Prostate gland (tissue), 2 donors: Measurements from ENCODE around the gene OR3A3. TPM values are rescaled to one million over a fixed set of nuclear protein-coding genes. Genes with fewer than 3 reads are reported as not detected.
"Not testable (repeated sequence)": the region's sequence is repeated elsewhere in the genome, so short reads cannot be mapped to it uniquely, and the experiment has no call there.

Experiments
- DNase-seq: peaks from one replicate; pipeline ENCODE4 v3.0.0-alpha.2; 2019; ENCODE audit warnings: low spot score
- H3K27ac ChIP-seq, 2 donors: fragments of 200-600 bp; sonication (generic); 2 replicates each; pipeline ENCODE4 v1.5.1; 2017 to 2019
- H3K27me3 ChIP-seq: fragments of 200-600 bp; sonication (generic); replicated peaks from 2 replicates; pipeline ENCODE4 v1.5.1; 2019; ENCODE audit not compliant: insufficient read depth
- H3K36me3 ChIP-seq, 2 donors: fragments of 200-600 bp; sonication (generic); 1 replicate in 1 of 2; 2 replicates in 1 of 2; pipeline versions ENCODE4 v1.5.1 to v1.8.1; 2017 to 2019
- H3K4me1 ChIP-seq: fragments of 200-600 bp; sonication (generic); replicated peaks from 2 replicates; pipeline ENCODE4 v1.5.1; 2019
- H3K4me3 ChIP-seq, 2 donors: fragments of 200-600 bp; sonication (generic); 2 replicates each; pipeline ENCODE4 v1.5.1; 2017 to 2019
- H3K9me3 ChIP-seq: fragments of 200-600 bp; sonication (generic); 2 replicates; pipeline ENCODE4 v1.5.1; 2017
- CTCF ChIP-seq, 4 experiments: fragments of 200-600 bp in 2 of 4; fragments of 450-650 bp in 2 of 4; sonication (generic) in 2 of 4; IDR thresholded peaks; 1 replicate in 3 of 4; 2 replicates in 1 of 4; pipeline ENCODE4 v1.5.1; 2016 to 2019; ENCODE audit warnings: antibody characterized with exemption in 4 of 4, mild to moderate bottlenecking in 2 of 4, moderate library complexity in 2 of 4
- POLR2A ChIP-seq: fragments of 450-650 bp; IDR thresholded peaks from one replicate; pipeline ENCODE4 v1.6.1; 2016; ENCODE audit warnings: antibody characterized with exemption, mild to moderate bottlenecking
- POLR2AphosphoS5 ChIP-seq: sonication (generic); formaldehyde crosslinking; IDR thresholded peaks from one replicate; pipeline ENCODE4 v1.6.1; 2017; ENCODE audit warnings: antibody characterized with exemption
- WGBS: methylation state at CpG from one replicate; pipeline ENCODE4 v1.1.5; 2018; 5-methylcytosine and 5-hydroxymethylcytosine counted together
- intact Hi-C: fragments of 100-400 bp; cut with DNase I; formaldehyde crosslinking; loops from one replicate; pipeline ENCODE4 v1.14.2; 2022
- total RNA-seq, 2 donors: library from RNA; depleted of rRNA; stranded (reverse); fragments of >200 nt; gene quantifications; one replicate each; pipeline ENCODE4 v1.1.0, GENCODE V29; 2016

The OR3A3 gene
- total RNA-seq, 2 donors from 2014 or later = not detected

- 62% methylated on average over 2 of the region's 2 CpGs for WGBS
- intact Hi-C loops = no loop called here
- DNase-seq = no peak
- no peak for TF ChIP-seq POLR2A
- TF ChIP-seq CTCF (IDR thresholded peaks at IDR 0.05) = no peak
- TF ChIP-seq POLR2AphosphoS5 = no peak
- no peaks in the 10 kb centered on the region for H3K9me3 ChIP-seq
- no peaks in the 10 kb centered on the region for H3K4me1 ChIP-seq
- H3K4me3 ChIP-seq = no peak overlapping the region
- H3K27ac ChIP-seq = no peak overlapping the region
- H3K36me3 ChIP-seq = no peaks in the 10 kb centered on the region
- no peaks in the 10 kb centered on the region for H3K27me3 ChIP-seq
Observed at GRCh38 chr17:3440451-3440850, 29.3 kb downstream of the OR3A3 start.

- intact Hi-C loops = no loop called here
- no peaks in the 10 kb centered on the region for H3K36me3 ChIP-seq
- 53% methylated on average over 2 of the region's 2 CpGs for WGBS
- TF ChIP-seq CTCF (IDR thresholded peaks at IDR 0.05) (no peak), POLR2AphosphoS5 (no peak), POLR2A (no peak)
- no peak overlapping the region for H3K27ac ChIP-seq
- no peaks in the 10 kb centered on the region for H3K4me1 ChIP-seq
- DNase-seq = no peak
- H3K27me3 ChIP-seq = no peaks in the 10 kb centered on the region
- H3K4me3 ChIP-seq = no peak overlapping the region
- H3K9me3 ChIP-seq = no peaks in the 10 kb centered on the region
Observed at GRCh38 chr17:3447625-3448024, 36.5 kb downstream of the OR3A3 start.

- TF ChIP-seq CTCF (IDR thresholded peaks at IDR 0.05) = no peak
- TF ChIP-seq POLR2A = no peak
- WGBS = 40% methylated on average over 2 of the region's 2 CpGs
- Histone ChIP-seq H3K27ac (no peak overlapping the region), H3K36me3 (no peaks in the 10 kb centered on the region), H3K4me1 (no peaks in the 10 kb centered on the region), H3K4me3 (no peak overlapping the region), H3K9me3 (no peaks in the 10 kb centered on the region), H3K27me3 (no peaks in the 10 kb centered on the region)
- intact Hi-C loops = no loop called here
- no peak for DNase-seq
Observed at GRCh38 chr17:3448059-3448665, 37.0 kb downstream of the OR3A3 start.

GRCh38 chr17:3466355-3466754, 55.2 kb downstream of the OR3A3 start:
- WGBS = 77% methylated on average over 1 of the region's 1 CpG
- H3K27ac ChIP-seq, H3K9me3 ChIP-seq, H3K4me3 ChIP-seq, intact Hi-C loops, H3K27me3 ChIP-seq, H3K36me3 ChIP-seq, DNase-seq, H3K4me1 ChIP-seq: not testable (repeated sequence)

GRCh38 chr17:3469529-3469928, 58.4 kb downstream of the OR3A3 start:
- Histone ChIP-seq H3K36me3 (no peaks in the 10 kb centered on the region), H3K27me3 (no peaks in the 10 kb centered on the region), H3K27ac (no peak overlapping the region), H3K4me1 (no peaks in the 10 kb centered on the region), H3K9me3 (no peaks in the 10 kb centered on the region), H3K4me3 (no peak overlapping the region)
- intact Hi-C loops = no loop called here
- TF ChIP-seq POLR2A (no peak), CTCF (IDR thresholded peaks at IDR 0.05) (no peak), POLR2AphosphoS5 (no peak)
- WGBS = 73% methylated on average over 5 of the region's 5 CpGs
- no peak for DNase-seq
